ENCODE measurements around the gene NFE2L3.
"Not testable (repeated sequence)": the region's sequence is repeated elsewhere in the genome, so short reads cannot be mapped to it uniquely, and the experiment has no call there.

NFE2L3 gene

GRCh38 chr7:26186364-26187311, 34.6 kb downstream of the NFE2L3 start:
- DNase-seq (ENCODE audit: low read depth, low spot score): no peak

- no peak for DNase-seq (ENCODE audit: low read depth, low spot score)
Observed at GRCh38 chr7:26187380-26188205, 35.6 kb downstream of the NFE2L3 start.

- DNase-seq (ENCODE audit: low read depth, low spot score): no peak
Observed at GRCh38 chr7:26188206-26188956, 36.4 kb downstream of the NFE2L3 start.

- no peak for DNase-seq (ENCODE audit: low read depth, low spot score)
Observed at GRCh38 chr7:26188957-26189541, 37.1 kb downstream of the NFE2L3 start.

- DNase-seq (ENCODE audit: low read depth, low spot score): no peak
Observed at GRCh38 chr7:26189697-26190096, 37.7 kb downstream of the NFE2L3 start.

GRCh38 chr7:26190417-26190869, 38.4 kb downstream of the NFE2L3 start:
- DNase-seq (ENCODE audit: low read depth, low spot score): no peak

GRCh38 chr7:26191233-26191973, 39.4 kb downstream of the NFE2L3 start:
- DNase-seq (ENCODE audit: low read depth, low spot score): no peak

- DNase-seq (ENCODE audit: low read depth, low spot score): no peak
Observed at GRCh38 chr7:26191974-26192479, 40.0 kb downstream of the NFE2L3 start.

- no peak for DNase-seq (ENCODE audit: low read depth, low spot score)
Observed at GRCh38 chr7:26192485-26193087, 40.6 kb downstream of the NFE2L3 start.

GRCh38 chr7:26193432-26194207, 41.6 kb downstream of the NFE2L3 start:
- no peak for DNase-seq (ENCODE audit: low read depth, low spot score)

- DNase-seq (ENCODE audit: low read depth, low spot score): not testable (repeated sequence)
Observed at GRCh38 chr7:26194764-26195163, 42.8 kb downstream of the NFE2L3 start.

- no peak for DNase-seq (ENCODE audit: low read depth, low spot score)
Observed at GRCh38 chr7:26195182-26195581, 43.2 kb downstream of the NFE2L3 start.

GRCh38 chr7:26195867-26196657, 44.1 kb downstream of the NFE2L3 start:
- no peak for DNase-seq (ENCODE audit: low read depth, low spot score)

GRCh38 chr7:26197153-26198115, 45.4 kb downstream of the NFE2L3 start:
- DNase-seq (ENCODE audit: low read depth, low spot score): no peak

- DNase-seq (ENCODE audit: low read depth, low spot score): no peak
Observed at GRCh38 chr7:26198133-26198780, 46.3 kb downstream of the NFE2L3 start.

- no peak for DNase-seq (ENCODE audit: low read depth, low spot score)
Observed at GRCh38 chr7:26198781-26199169, 46.8 kb downstream of the NFE2L3 start.

Measured in smooth muscle cell of the brain vasculature (primary cell).